IPS-11a (cell line): ENCODE measurements around the gene KRT36.

Experiments
- H3K4me3 ChIP-seq: one replicate; pipeline ENCODE4 v1.5.1; 2013; ENCODE audit warnings: low read depth, low read length, control low read depth

Gene KRT36

DNA sequence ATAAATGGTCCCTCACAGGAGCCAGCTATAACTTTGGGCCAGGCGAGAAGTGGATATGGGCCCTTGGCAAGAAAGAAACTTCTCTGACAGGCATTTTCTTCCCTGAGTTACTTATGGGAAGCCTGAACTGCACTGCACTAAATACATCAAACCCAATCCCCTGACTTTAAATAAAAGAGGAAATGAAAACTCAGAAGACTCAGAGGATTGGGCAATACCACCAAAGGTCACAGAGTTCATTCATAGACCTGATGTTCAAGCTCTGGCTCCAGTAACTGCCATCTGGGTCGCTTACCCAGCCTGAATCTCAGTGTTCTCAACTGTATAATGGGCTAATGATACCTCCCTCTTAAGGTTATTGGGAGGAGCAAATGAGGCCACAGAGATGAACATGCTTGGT is 9.6 kb downstream of the KRT36 start:
- H3K4me3 ChIP-seq: no peak overlapping the region

DNA sequence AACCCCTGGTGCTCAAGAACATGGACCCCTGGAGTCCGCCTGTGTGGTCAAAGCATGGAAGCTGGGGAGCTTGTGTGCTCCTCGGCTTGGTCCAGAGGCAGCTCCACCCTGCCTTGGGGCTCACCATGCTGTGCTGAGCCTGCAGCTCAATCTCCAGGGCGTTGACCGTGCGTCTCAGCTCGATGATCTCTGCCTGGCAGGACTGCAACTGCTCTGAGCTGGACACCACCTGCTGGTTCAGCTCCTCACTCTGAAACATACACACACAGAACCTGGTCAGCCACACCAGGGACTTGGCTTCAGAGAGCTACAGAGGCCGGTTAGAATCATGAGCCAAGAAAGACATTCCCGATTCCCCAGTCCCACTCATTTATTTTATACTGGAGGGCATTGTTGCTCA is 11.5 kb downstream of the KRT36 start:
- H3K4me3 ChIP-seq: no peak overlapping the region

DNA sequence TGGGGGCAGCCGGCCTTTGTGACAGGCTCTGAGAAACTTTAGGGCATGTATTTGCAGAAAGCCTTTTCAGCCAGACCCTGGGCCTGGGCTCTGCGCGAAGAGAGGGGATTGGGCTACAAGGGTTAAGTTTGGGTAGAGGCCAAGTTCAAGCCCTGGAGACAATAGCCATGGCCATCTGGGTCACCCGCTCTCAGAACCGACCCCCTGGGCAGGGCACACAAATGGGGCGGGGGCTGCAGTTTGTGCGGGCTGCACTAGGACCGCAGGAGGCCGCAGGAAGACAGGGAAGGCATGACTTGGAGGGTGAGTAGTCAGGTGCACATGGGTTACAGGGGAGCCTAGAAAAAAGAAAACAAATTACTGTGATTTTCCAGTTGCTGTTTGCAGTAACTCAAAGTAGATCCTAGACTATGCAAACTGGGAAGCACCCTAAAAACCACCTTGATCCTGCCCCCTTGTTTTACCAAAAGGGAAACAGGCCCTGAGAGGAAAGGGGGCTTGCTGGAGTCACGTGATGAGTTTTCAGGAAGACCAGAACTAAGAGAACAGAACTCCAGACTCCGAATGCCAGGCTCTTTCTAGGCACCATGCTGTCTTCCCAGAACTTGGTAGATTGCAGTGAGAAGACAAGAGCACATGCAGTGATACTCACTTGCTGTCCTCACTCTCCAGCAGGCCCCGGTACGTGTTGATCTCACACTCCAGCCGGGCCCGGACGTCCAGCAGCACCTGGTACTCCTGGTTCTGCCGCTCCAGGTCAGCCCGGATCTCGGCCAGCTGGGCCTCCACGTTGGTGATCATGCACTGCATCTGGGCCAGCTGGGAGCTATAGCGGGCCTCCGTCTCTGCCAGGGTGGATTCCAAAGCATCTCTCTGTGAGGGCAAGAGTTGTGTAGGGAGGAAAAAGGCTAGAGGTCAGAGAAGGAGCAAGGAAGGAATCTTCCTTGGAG is 12.6 kb downstream of the KRT36 start:
- H3K4me3 ChIP-seq: no peak overlapping the region

DNA sequence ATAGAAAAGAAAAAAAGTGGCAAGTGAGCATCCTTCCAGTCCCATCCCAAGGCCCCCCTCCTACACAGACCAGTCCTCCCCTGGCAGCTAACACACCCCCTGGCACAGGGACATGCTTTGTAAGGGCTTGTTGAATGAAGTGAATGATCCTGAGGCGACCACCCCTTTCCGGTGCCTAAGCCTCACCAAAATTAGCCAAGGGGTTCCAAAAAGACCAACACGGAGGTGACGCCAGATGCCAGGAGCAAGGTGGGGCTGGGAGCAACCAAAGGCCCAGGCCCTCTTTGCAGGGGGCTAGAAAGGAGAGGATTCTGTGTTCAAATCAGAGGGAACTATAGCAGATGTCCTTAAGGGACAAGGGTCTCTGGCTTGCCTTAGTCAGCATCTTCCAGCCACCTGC is 14.3 kb downstream of the KRT36 start:
- H3K4me3 ChIP-seq: no peak overlapping the region

DNA sequence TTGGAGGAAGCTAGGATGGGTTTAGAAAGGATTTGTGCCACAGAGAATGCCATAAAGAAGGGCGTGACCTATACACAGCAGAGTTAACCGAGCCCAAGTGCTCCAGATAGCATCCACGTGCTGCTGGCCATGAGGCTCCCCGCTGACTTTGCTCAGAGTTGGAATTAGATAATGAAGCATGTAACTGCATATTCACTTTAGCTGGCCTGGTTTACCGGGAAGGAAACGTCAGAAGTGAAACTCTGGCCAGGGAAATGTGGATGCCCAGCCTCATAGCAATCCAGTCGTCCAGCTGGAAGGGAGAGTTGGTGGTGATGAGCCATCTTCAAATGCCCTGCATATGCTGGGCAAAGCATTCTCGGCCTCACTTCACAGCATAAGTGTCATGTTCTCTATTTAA is 14.8 kb downstream of the KRT36 start:
- H3K4me3 ChIP-seq: no peak overlapping the region

DNA sequence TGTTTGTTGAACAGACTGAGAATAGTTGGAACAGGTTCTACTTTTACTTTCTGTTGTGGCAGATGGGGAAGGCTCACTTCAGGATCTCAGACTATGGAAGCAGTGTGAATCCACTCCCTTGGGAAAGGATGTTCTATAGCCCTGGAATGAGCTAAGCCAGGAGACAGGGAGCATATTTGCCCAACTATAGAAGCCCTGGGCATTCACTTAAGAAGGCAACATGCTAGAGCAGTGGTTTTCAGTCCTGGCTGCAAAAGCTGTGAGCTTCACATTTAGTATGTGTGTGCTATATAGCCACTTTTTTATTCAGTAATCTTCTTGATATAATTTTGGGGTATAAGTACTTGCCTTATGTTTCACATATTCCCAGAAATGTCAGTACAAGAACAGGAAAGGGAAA is 21.4 kb downstream of the KRT36 start:
- no peak overlapping the region for H3K4me3 ChIP-seq

DNA sequence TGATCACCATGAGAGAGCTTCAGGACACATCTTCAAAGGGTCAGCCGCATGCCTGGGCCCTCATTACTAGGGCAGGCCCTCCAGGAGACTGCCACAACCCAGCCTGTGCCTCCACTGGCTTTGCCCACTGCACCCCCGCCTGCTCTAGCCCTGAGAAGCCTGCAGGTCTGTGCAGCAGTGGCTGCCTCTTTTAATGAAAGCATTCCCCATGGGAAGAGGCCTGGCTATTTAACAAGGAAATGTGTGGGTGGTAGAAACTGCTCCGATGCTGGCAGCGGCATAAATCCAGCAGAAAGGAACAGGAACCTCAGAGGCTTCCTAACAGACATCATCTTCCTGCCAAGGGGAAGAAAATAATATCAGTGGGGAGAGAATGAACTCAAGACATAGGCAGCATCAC is 22.1 kb downstream of the KRT36 start:
- H3K4me3 ChIP-seq: no peak overlapping the region

DNA sequence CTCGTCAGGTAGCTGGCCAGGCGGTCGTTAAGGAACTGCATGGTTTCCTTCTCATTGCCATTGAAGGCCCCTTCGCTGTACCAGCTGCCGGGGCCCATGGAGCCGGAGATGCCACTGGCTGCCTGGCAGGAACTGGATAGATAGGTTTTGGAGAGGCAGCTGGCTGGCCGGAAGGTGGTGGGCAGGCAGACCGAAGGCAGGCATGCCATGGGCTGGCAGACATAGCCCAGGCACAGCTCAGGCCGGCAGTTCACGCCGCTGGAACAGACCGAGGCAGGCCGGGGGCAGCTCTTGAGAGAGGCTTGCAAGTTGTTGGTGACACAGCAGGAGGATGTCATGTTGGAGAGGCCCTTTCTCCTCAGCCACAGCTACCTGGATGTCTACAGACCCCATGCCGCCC is 22.7 kb downstream of the KRT36 start, which contains the start of gene KRT32:
TSS of gene KRT32 (minus strand) at position 399 of the 400 bp plus-strand sequence. CDS start at position 338, 61 bp downstream.
- no peak within 1 kb of the TSS for H3K4me3 ChIP-seq

DNA sequence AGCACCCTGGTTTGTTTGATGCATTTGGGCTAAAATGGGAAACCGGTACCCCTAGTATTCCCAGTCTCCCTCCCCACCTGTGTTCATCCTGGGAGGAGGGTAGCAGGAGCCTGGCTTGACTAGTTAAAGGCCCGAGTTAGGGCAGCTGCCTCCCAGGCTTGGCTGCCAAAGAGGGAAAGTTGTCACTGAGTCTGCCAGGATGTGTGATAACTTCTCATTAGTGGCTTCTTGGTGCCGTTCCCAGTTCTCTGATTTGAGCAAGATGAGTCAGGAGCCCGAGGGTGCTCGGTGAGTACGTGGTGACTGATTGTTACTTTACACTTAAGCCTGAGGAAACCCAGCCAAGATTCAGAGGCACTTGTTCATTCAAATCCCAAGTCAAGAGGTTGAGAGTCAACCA is 25.0 kb downstream of the KRT36 start:
- no peak overlapping the region for H3K4me3 ChIP-seq

DNA sequence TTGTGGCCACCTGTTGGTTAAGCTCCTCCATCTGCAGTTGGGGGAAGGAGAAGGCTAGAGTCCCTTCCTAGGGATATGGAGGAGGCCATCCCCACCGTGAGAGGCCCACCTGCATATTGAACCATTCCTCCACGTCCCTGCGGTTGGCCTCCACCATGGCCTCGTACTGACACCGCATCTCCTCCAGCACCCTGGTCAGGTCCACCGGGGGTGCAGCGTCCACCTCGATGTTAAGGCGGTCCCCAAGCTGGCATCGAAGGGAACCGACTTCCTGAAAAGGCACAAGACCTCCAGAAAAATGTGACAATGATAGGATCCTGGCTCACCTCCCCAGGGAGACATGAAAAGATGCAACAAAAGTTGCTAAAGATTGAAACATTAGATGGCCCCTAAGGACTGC is 25.5 kb downstream of the KRT36 start:
- no peak overlapping the region for H3K4me3 ChIP-seq

DNA sequence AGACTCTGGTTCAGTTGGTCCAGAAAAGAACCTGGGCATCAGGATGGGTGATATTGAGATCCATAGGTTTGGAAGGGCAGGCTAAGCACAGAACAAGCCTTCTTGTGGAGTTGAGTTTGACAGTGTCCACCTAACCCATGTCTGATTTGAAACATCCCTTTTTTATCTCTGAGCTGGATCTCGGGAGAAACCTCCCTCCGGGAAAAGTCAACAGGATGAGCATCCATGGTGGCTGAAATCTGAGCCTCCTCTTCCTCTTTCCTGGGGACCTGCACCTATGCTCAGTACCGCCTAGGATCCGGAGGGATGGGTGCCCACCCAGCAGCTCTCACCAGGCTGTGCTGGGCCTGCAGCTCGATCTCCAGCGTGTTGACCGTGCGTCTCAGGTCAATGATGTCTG is 26.0 kb downstream of the KRT36 start:
- H3K4me3 ChIP-seq: no peak overlapping the region

DNA sequence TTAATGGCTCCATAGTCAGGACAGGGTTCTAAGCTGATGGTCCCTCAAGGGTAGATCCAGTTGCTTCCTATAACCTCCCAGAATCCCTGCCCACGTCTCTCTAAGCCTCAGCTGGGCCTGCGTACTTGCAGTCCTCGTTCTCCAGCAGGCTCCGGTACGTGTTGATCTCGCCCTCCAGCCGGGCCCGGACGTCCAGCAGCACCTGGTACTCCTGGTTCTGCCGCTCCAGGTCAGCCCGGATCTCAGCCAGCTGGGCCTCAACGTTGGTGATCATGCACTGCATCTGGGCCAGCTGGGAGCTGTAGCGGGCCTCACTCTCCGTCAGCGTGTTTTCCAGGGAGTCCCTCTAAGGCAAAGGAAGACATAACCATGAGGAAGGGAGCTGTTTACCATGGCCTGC is 27.0 kb downstream of the KRT36 start:
- H3K4me3 ChIP-seq: no peak overlapping the region

DNA sequence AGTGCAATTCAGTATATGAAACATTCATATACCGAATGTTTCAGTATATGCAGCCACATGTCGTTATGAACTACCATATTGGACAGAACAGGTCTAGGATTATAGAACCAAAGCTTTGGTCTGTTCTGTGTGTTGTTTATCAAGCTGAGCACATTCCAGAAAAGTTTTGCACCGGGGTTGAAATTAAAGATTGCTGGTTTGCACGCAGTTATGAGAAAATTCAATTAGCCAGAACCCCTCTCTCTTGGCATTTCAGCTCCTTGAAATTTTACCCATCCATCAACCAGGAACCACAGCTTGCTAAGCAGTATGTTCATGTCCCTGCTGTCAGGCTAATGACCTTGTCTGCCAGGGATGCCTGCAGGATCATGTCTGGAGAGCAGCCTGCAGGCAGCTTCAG is 32.0 kb downstream of the KRT36 start:
- H3K4me3 ChIP-seq: no peak overlapping the region

DNA sequence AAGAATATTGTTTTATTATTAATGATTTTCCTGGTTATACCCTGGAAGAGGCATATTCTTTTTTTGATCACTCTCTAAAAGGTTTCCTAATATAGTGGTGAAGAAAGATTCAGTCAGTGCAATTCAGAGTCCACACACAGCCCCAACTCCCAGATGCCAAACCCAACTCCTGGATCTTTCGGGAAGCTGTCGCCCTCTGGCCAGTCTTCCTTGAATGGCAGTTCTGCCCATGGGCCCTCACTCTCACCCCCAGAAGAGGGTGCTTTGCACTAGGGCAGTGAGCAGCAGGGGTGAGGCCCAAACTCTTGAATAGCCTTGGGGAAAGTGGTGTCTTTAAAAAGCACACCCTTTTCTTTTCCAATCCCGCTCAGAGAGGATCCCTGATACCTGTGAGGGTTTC is 33.5 kb downstream of the KRT36 start:
- no peak overlapping the region for H3K4me3 ChIP-seq

DNA sequence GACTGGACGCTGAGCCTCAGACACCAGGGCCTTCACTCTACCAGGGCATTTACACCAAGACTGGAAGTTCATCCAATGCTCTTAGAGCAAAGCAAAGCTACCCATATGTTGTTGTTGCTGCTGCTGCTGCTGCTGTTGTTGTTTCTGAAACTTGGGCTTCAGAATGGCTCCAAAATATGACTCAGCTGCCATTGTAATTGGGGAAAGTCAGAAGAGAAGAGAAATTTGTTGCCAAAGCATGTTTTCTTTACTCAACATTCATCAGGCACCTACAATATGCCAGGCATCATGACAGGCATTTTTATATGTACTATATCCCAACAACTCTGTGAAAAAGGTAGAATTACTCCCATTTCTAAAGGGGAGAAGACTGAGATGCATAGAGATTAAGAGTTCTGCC is 34.5 kb downstream of the KRT36 start:
- H3K4me3 ChIP-seq: no peak overlapping the region

DNA sequence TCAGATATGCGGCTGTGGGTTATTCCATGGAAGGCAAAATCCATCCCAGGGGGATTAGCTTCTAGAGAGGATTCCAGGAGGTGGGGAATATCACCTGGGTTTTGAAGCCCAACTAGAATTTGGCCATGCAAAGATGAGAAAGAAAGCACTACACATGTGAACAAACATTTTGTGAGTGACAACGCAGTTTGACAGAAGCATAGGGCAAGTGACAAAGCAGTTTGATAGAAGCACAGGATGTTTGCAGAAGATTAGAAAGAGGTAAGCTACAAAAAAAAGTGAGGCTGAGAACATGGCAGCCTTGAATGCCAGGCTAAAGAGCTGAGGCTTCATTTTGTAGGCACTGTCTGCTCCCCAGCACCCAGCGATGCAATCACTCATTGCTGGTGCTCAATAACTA is 36.6 kb downstream of the KRT36 start:
- H3K4me3 ChIP-seq: no peak overlapping the region

DNA sequence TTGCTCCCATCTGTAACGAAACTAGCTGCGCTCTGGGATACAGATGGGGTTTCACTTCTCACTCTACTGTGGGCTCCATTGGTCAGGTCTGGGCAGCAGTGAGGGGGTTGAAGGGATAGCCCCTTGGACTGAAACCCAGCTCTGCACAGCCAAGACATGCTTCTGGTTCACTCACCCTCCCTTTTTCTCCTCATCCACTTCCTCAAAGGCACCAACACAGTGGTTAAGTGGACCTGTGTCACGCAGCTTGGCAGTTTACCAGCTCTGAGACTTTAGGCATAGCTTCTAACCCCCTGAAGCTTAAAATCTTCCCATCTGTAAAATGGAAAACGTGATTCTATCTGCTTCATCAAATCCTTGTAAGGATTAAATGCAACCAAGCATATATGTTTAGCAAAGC is 37.4 kb downstream of the KRT36 start:
- no peak overlapping the region for H3K4me3 ChIP-seq

DNA sequence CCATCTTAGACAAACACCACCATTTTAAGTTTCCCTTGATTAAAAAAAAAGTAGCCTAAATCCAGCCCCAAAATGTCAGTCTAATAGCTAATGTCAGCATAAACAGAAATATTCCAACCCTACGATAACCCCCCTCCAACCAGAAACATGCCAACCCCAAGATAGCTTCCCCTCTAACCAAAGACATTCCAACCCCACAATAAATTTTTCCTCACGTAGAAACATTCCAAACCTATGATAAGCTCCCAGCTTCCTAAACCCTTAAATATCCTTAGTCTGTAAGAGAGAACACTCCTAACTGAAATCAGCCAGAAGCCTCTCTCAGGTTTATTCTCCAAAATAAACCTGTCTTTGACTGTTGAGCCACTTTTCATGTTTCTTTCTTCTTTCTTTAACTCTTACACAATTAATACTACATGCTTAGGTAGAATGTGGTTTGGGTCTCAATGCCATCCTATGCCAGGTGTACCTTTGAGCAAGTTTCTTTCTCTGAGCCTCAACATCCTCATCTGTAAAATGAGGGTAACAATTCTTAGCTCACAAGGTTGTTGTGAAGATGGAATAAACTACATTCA is 38.5 kb downstream of the KRT36 start:
- no peak overlapping the region for H3K4me3 ChIP-seq

DNA sequence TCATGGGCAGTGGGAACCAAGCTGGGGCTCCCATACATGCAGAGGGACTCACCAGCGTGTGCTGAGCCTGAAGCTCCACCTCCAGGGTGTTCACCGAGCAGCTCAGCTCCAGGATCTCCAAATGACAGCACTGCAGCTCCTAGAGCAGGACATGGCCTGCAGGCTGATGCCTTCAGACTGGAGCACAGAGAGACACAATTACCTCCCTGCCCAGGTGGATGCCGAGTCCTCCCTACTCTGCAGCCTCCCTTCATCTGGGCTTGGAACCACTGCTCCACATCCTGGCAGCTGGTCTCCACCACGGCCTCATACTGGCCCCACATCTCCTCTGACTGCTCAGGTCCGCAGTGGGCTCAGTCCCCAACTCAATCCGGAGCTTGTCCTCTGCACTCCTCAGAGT is 40.7 kb downstream of the KRT36 start:
- no peak overlapping the region for H3K4me3 ChIP-seq

DNA sequence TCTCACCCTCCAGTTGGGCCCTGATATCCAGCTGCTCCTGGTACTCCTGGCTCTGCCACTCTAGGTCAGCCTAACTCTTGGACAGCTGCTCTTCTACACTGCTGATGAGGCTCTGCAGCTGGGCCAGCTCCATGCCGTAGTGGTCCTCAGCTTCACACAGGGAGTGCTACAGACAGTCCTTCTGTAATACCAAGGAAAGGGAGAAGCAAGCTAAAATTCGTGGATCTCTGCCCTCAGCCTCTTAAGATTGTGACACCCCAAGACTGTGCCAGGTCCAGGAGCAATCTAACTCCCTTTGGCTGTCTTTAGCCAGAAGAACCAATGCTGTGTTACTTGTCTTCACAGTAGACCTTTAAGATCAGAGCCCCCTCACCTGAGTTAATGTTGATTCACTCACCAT is 41.2 kb downstream of the KRT36 start:
- H3K4me3 ChIP-seq: no peak overlapping the region

DNA sequence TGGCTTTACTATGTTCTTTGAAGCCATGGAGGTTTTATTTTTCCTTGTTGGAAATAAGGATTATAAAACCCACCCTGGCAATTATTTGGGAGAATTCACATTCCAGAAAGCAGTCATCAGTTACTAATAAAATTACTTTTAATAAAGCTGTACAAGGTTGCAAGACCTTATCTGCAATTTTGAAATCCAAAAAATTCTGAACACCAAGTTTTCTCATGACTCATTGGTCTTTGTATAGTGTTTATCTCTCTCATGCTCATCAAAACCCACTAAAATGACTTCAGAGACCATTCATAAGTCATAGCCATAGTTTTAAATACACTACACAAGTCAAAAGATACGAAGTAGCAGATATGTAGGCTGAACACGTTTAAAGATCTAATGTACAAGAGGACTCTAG is 42.9 kb downstream of the KRT36 start:
- no peak overlapping the region for H3K4me3 ChIP-seq

DNA sequence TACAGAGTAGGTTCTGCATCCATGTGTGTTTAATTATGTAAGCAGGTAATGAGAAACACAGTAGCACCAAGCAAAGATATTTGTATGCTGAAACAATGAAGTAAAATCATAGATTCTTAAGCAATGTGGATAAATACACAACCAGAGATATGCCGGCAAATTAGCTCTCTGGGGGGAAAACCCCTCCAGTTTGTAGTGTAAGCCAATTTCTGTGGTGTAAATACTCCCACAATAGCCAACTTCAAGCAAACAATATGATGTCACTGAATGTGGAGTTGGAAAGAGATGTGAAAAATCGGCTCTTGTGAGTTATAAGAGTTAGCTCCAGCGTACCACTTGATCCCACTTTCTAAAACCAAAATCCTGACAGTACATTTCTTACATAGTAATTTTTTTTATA is 45.1 kb downstream of the KRT36 start:
- no peak overlapping the region for H3K4me3 ChIP-seq

DNA sequence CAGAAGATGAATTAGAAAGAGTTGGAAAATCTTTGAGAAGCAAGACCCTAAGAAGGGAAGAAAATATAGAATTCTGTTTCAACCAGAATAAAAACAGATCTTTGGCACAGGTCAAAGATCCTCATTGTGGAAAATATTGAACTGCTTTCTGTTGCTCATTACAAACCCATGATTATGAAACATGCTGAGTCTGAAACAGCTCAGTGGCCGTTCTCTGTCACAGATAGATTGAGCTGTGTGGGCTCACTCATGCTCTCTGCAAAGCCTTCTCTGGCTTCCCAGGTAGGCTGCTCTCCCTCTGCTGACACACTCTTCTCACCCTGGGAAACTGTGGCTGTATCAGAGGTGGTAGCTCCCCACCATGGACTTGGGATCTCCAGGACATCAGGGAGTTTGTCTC is 45.5 kb downstream of the KRT36 start:
- H3K4me3 ChIP-seq: no peak overlapping the region
